Sigmoid colon (tissue), 3 donors: Measurements from ENCODE around the gene EPG5.

ENCODE experiments used
- CTCF ChIP-seq, 4 experiments: fragments of 450-650 bp in 3 of 4; fragments of 200-600 bp in 1 of 4; IDR thresholded peaks; one replicate each; pipeline ENCODE4 v1.5.1; 2016 to 2019; ENCODE audit warnings: antibody characterized with exemption in 4 of 4, mild to moderate bottlenecking in 3 of 4, moderate library complexity in 2 of 4
- POLR2A ChIP-seq, 2 donors: fragments of 450-650 bp; IDR thresholded peaks; one replicate each; pipeline ENCODE4 v1.6.1; 2016; ENCODE audit warnings: antibody characterized with exemption in 2 of 2, mild to moderate bottlenecking in 2 of 2, moderate library complexity in 2 of 2

- TF ChIP-seq CTCF (IDR thresholded peaks at IDR 0.05) (no peak), POLR2A (IDR thresholded peaks at IDR 0.05) (no peak)
Observed at GRCh38 chr18:45976566-45976965, 9.4 kb upstream of the EPG5 start.
